WTC11 (cell line): ENCODE data around the gene LBX2. TPM values are rescaled to one million over a fixed set of nuclear protein-coding genes. Genes with fewer than 3 reads are reported as not detected.
A peak's percentile ranks its signal among the peaks of the same experiment; 100 is the strongest.

Experiments used
- ATF3 ChIP-seq: sonication (generic); formaldehyde crosslinking; conservative IDR thresholded peaks from 2 replicates; pipeline ENCODE4 v1.8.1; 2022; ENCODE audit warnings: mild to moderate bottlenecking, missing genetic modification reagents
- CREM ChIP-seq: sonication (generic); formaldehyde crosslinking; IDR thresholded peaks from 2 replicates; pipeline ENCODE4 v1.8.1; 2022; ENCODE audit warnings: mild to moderate bottlenecking, missing genetic modification reagents, moderate library complexity
- CTCF ChIP-seq: fragments of 200-600 bp; IDR thresholded peaks from 2 replicates; pipeline ENCODE4 v1.8.0; 2022; ENCODE audit warnings: antibody characterized with exemption
- E2F1 ChIP-seq: sonication (generic); formaldehyde crosslinking; IDR thresholded peaks from 2 replicates; pipeline ENCODE4 v1.8.0; 2022; ENCODE audit warnings: mild to moderate bottlenecking, missing genetic modification reagents
- ELF4 ChIP-seq: sonication (generic); formaldehyde crosslinking; IDR thresholded peaks from 2 replicates; pipeline ENCODE4 v1.8.1; 2022; ENCODE audit warnings: low read depth, mild to moderate bottlenecking, moderate library complexity, missing genetic modification reagents
- ESRRA ChIP-seq: sonication (generic); formaldehyde crosslinking; IDR thresholded peaks from 2 replicates; pipeline ENCODE4 v1.8.1; 2022; ENCODE audit warnings: mild to moderate bottlenecking, missing genetic modification reagents, borderline replicate concordance
- ETV6 ChIP-seq: sonication (generic); formaldehyde crosslinking; IDR thresholded peaks from 2 replicates; pipeline ENCODE4 v1.8.1; 2022; ENCODE audit warnings: mild to moderate bottlenecking, missing genetic modification reagents
- FOXK1 ChIP-seq: sonication (generic); formaldehyde crosslinking; IDR thresholded peaks from 2 replicates; pipeline ENCODE4 v1.8.0; 2022; ENCODE audit warnings: mild to moderate bottlenecking, moderate library complexity, missing genetic modification reagents
- FOXP1 ChIP-seq: sonication (generic); formaldehyde crosslinking; IDR thresholded peaks from 2 replicates; pipeline ENCODE4 v1.8.0; 2022; ENCODE audit warnings: missing genetic modification reagents, mild to moderate bottlenecking, moderate library complexity, borderline replicate concordance
- GABPB1 ChIP-seq: sonication (generic); formaldehyde crosslinking; IDR thresholded peaks from 2 replicates; pipeline ENCODE4 v1.8.1; 2023; ENCODE audit warnings: mild to moderate bottlenecking, missing genetic modification reagents
- GRHL2 ChIP-seq: fragments of 250-450 bp; sonication (Bioruptor Pico); IDR thresholded peaks from 2 replicates; pipeline ENCODE4 v1.8.0; 2022; ENCODE audit warnings: mild to moderate bottlenecking, moderate library complexity; ENCODE audit not compliant: insufficient replicate concordance, severe bottlenecking
- HMGXB4 ChIP-seq: sonication (generic); formaldehyde crosslinking; IDR thresholded peaks from 2 replicates; pipeline ENCODE4 v1.8.1; 2023; ENCODE audit warnings: mild to moderate bottlenecking, moderate library complexity, missing genetic modification reagents
- JUN ChIP-seq: sonication (generic); formaldehyde crosslinking; IDR thresholded peaks from 2 replicates; pipeline ENCODE4 v1.8.0; 2023; ENCODE audit warnings: mild to moderate bottlenecking, missing genetic modification reagents
- MAX ChIP-seq: sonication (generic); formaldehyde crosslinking; IDR thresholded peaks from 2 replicates; pipeline ENCODE4 v1.8.0; 2022; ENCODE audit warnings: mild to moderate bottlenecking, missing genetic modification reagents
- MLX ChIP-seq: sonication (generic); formaldehyde crosslinking; IDR thresholded peaks from 2 replicates; pipeline ENCODE4 v1.8.1; 2023; ENCODE audit warnings: mild to moderate bottlenecking, missing genetic modification reagents, moderate library complexity
- MXD4 ChIP-seq: fragments of 250-450 bp; sonication (Bioruptor Pico); IDR thresholded peaks from 2 replicates; pipeline ENCODE4 v1.8.0; 2021; ENCODE audit warnings: mild to moderate bottlenecking, moderate library complexity, borderline replicate concordance
- NR3C1 ChIP-seq: sonication (generic); formaldehyde crosslinking; conservative IDR thresholded peaks from 2 replicates; pipeline ENCODE4 v1.8.1; 2023; ENCODE audit warnings: low read depth, mild to moderate bottlenecking, missing genetic modification reagents
- RELA ChIP-seq: sonication (generic); formaldehyde crosslinking; IDR thresholded peaks from 2 replicates; pipeline ENCODE4 v1.8.1; 2022; ENCODE audit warnings: missing genetic modification reagents, mild to moderate bottlenecking, borderline replicate concordance
- ZNF396 ChIP-seq: fragments of 250-450 bp; sonication (Bioruptor Pico); IDR thresholded peaks from 2 replicates; pipeline ENCODE4 v1.8.0; 2021; ENCODE audit warnings: mild to moderate bottlenecking, moderate library complexity, borderline replicate concordance
- ZNF425 ChIP-seq: fragments of 250-450 bp; sonication (Bioruptor Pico); conservative IDR thresholded peaks from 2 replicates; pipeline ENCODE4 v1.9.0; 2021; ENCODE audit warnings: mild to moderate bottlenecking
- ZNF532 ChIP-seq: fragments of 250-450 bp; sonication (Bioruptor Pico); IDR thresholded peaks from 2 replicates; pipeline ENCODE4 v1.9.0; 2021; ENCODE audit warnings: mild to moderate bottlenecking, borderline replicate concordance
- ZSCAN18 ChIP-seq: fragments of 250-450 bp; sonication (Bioruptor Pico); IDR thresholded peaks from 2 replicates; pipeline ENCODE4 v2.1.2; 2022; ENCODE audit warnings: mild to moderate bottlenecking, moderate library complexity
- total RNA-seq: library from RNA; stranded (reverse); gene quantifications from 3 replicates; pipeline ENCODE4 v1.2.3, GENCODE V29; 2021

LBX2 gene
- total RNA-seq, 1 experiment from 2014 or later, result 1.0 TPM

- no peak for TF ChIP-seq CTCF
- TF ChIP-seq GRHL2 (CRISPR knock-in tag), result no peak
- peak; percentile 84; the same call in 1 of the 2 replicates for TF ChIP-seq FOXK1
- no peak for TF ChIP-seq NR3C1
- TF ChIP-seq ATF3 (CRISPR knock-in tag), result no peak
- TF ChIP-seq E2F1 (CRISPR knock-in tag), result peak; percentile 9; the same call in 1 of the 2 replicates
- TF ChIP-seq ETV6 (CRISPR knock-in tag), result peak; percentile 47; the same call in 1 of the 2 replicates
- TF ChIP-seq GABPB1 (CRISPR knock-in tag), result peak; percentile 96
- TF ChIP-seq ESRRA (CRISPR knock-in tag), result peak; percentile 72; the same call in 1 of the 2 replicates
- peak; percentile 61; the same call in 1 of the 2 replicates for TF ChIP-seq RELA (CRISPR knock-in tag)
- no peak for TF ChIP-seq MXD4 (CRISPR knock-in tag)
- TF ChIP-seq ZNF425 (CRISPR knock-in tag), result no peak
- peak; percentile 60; the same call in 1 of the 2 replicates for TF ChIP-seq FOXP1 (CRISPR knock-in tag)
- peak; percentile 46; the same call in 1 of the 2 replicates for TF ChIP-seq MAX (CRISPR knock-in tag)
- no peak for TF ChIP-seq ZNF532 (CRISPR knock-in tag)
- TF ChIP-seq ZNF396 (CRISPR knock-in tag), result no peak
- TF ChIP-seq MLX (CRISPR knock-in tag), result peak; percentile 85; the same call in 1 of the 2 replicates
- peak; percentile 67; the same call in 1 of the 2 replicates for TF ChIP-seq CREM
- TF ChIP-seq HMGXB4 (CRISPR knock-in tag), result peak; percentile 50; the same call in 1 of the 2 replicates
- TF ChIP-seq JUN (CRISPR knock-in tag), result no peak
- no peak for TF ChIP-seq ZSCAN18
- no peak for TF ChIP-seq ELF4
Measured at GRCh38 chr2:74472086-74472944, 27.1 kb downstream of the LBX2 start, which contains the start of gene MRPL53 (continued).
